IMR-90 (cell line): ENCODE measurements around the gene HMG20A. TPM values are rescaled to one million over a fixed set of nuclear protein-coding genes. Genes with fewer than 3 reads are reported as not detected.
A peak's percentile ranks its signal among the peaks of the same experiment; 100 is the strongest.

ENCODE experiments used
- ATAC-seq: fragments of 200-7000 bp; cut with Tn5 transposase; 2 replicates; pipeline ENCODE4 v1.9.1; 2020; ENCODE audit warnings: low read depth, mild to moderate bottlenecking, moderate library complexity
- BruUV-seq: library from RNA; stranded (reverse); fragments of 400-500 nt; replicated peaks from 2 replicates; lab custom pipeline; 2021; lab: Mats Ljungman, UMichigan
- CTCF ChIA-PET: fragments of 300-600 bp; formaldehyde crosslinking; extraction: SDS; loops from one replicate; lab custom pipeline; 2021; ENCODE audit warnings: antibody characterized with exemption; lab: Yijun Ruan, JAX
- POLR2A ChIA-PET: fragments of 300-600 bp; sonication (Branson Sonifier 250); formaldehyde crosslinking; loops from one replicate; lab custom pipeline; 2022; ENCODE audit warnings: antibody characterized with exemption; ENCODE audit not compliant: unreplicated experiment; lab: Charles Lee
- DNase-seq: peaks from one replicate; pipeline ENCODE4 v3.0.0; 2013
- H2AFZ ChIP-seq: replicated peaks from 2 replicates; pipeline ENCODE3; 2013; ENCODE audit warnings: low read length, mild to moderate bottlenecking; ENCODE audit not compliant: poor library complexity
- H2AK5ac ChIP-seq: 2 replicates; pipeline ENCODE4 v1.6.1; 2013; ENCODE audit warnings: low read depth, low read length, inconsistent platforms
- H2AK9ac ChIP-seq: replicated peaks from 2 replicates; pipeline ENCODE3; 2013; ENCODE audit warnings: mild to moderate bottlenecking, low read depth, low read length, moderate library complexity; ENCODE audit not compliant: poor library complexity
- H2BK120ac ChIP-seq: 2 replicates; pipeline ENCODE4 v1.6.1; 2013; ENCODE audit warnings: low read depth, low read length, inconsistent platforms
- H2BK15ac ChIP-seq: 3 replicates; pipeline ENCODE4 v1.6.1; 2013; ENCODE audit warnings: low read depth, low read length, inconsistent platforms
- H2BK20ac ChIP-seq: 2 replicates; pipeline ENCODE4 v1.6.1; 2013; ENCODE audit warnings: low read depth, mild to moderate bottlenecking, inconsistent platforms, low read length, moderate library complexity
- H2BK5ac ChIP-seq: 2 replicates; pipeline ENCODE4 v1.6.1; 2013; ENCODE audit warnings: mild to moderate bottlenecking, low read depth, low read length, inconsistent platforms; ENCODE audit not compliant: poor library complexity, severe bottlenecking
- H3K14ac ChIP-seq: replicated peaks from 2 replicates; pipeline ENCODE4 v1.6.1; 2013; ENCODE audit warnings: low read depth, low read length, inconsistent platforms
- H3K18ac ChIP-seq: 2 replicates; pipeline ENCODE4 v1.6.1; 2013; ENCODE audit warnings: low read depth, low read length, control low read depth
- H3K23ac ChIP-seq: 2 replicates; pipeline ENCODE4 v1.6.1; 2013; ENCODE audit warnings: low read depth, low read length, inconsistent platforms
- H3K27ac ChIP-seq: 2 replicates; pipeline ENCODE4 v1.5.1; 2013; ENCODE audit warnings: mild to moderate bottlenecking, control low read depth, low read length; ENCODE audit not compliant: insufficient read depth
- H3K27me3 ChIP-seq: 2 replicates; pipeline ENCODE4 v1.6.1; 2013; ENCODE audit warnings: low read length; ENCODE audit not compliant: control insufficient read depth, insufficient read depth
- H3K36me3 ChIP-seq: 2 replicates; pipeline ENCODE4 v1.6.1; 2013; ENCODE audit warnings: low read length, mixed read lengths; ENCODE audit not compliant: control insufficient read depth, insufficient read depth
- H3K4ac ChIP-seq: 2 replicates; pipeline ENCODE4 v1.6.1; 2013; ENCODE audit warnings: low read depth, low read length, inconsistent platforms
- H3K4me1 ChIP-seq: 2 replicates; pipeline ENCODE4 v1.6.1; 2013; ENCODE audit warnings: low read length, mixed read lengths; ENCODE audit not compliant: control insufficient read depth, insufficient read depth
- H3K4me2 ChIP-seq: 2 replicates; pipeline ENCODE4 v1.6.1; 2013; ENCODE audit warnings: low read depth, mild to moderate bottlenecking, control low read depth, low read length, moderate library complexity
- H3K4me3 ChIP-seq: 2 replicates; pipeline ENCODE4 v1.5.1; 2013; ENCODE audit warnings: low read depth, mild to moderate bottlenecking, control low read depth, low read length, moderate library complexity; ENCODE audit not compliant: insufficient read depth
- H3K56ac ChIP-seq: 2 replicates; pipeline ENCODE4 v1.6.1; 2013; ENCODE audit warnings: low read length, inconsistent platforms; ENCODE audit not compliant: insufficient read depth; ENCODE audit errors: extremely low read depth
- H3K79me1 ChIP-seq, 2 experiments: 2 replicates each; pipeline ENCODE4 v1.6.1; 2013; ENCODE audit warnings: low read length in 2 of 2, inconsistent platforms in 1 of 2, low read depth in 1 of 2
- H3K9ac ChIP-seq: 2 replicates; pipeline ENCODE4 v1.6.1; 2013; ENCODE audit warnings: low read depth, low read length, control low read depth
- H3K9me1 ChIP-seq: 2 replicates; pipeline ENCODE4 v1.6.1; 2013; ENCODE audit warnings: low read length, inconsistent platforms; ENCODE audit not compliant: insufficient read depth
- H3K9me3 ChIP-seq: 2 replicates; pipeline ENCODE4 v1.6.1; 2013; ENCODE audit warnings: low read length; ENCODE audit not compliant: control insufficient read depth, insufficient read depth
- H4K20me1 ChIP-seq: 2 replicates; pipeline ENCODE4 v1.6.1; 2013; ENCODE audit warnings: low read length, inconsistent platforms; ENCODE audit not compliant: insufficient read depth
- H4K5ac ChIP-seq: 2 replicates; pipeline ENCODE4 v1.6.1; 2013; ENCODE audit warnings: mild to moderate bottlenecking, low read depth, low read length, control low read depth
- H4K8ac ChIP-seq, 2 experiments: 2 replicates each; pipeline ENCODE4 v1.6.1; 2013; ENCODE audit warnings: low read depth in 2 of 2, low read length in 2 of 2, control low read depth in 1 of 2, inconsistent platforms in 1 of 2
- H4K91ac ChIP-seq: 2 replicates; pipeline ENCODE4 v1.6.1; 2013; ENCODE audit warnings: low read depth, low read length, inconsistent platforms; ENCODE audit not compliant: insufficient read depth
- CHD1 ChIP-seq: IDR thresholded peaks from 2 replicates; pipeline ENCODE4 v1.6.1; 2012; ENCODE audit warnings: low read depth, low read length, improper control_type of control experiment
- CTCF ChIP-seq: conservative IDR thresholded peaks from 2 replicates; pipeline ENCODE4 v1.5.1; 2012; ENCODE audit warnings: mild to moderate bottlenecking, low read depth, low read length, improper control_type of control experiment
- RAD21 ChIP-seq: IDR thresholded peaks from 2 replicates; pipeline ENCODE4 v1.6.1; 2012; ENCODE audit warnings: low read length, improper control_type of control experiment
- RCOR1 ChIP-seq: IDR thresholded peaks from 2 replicates; pipeline ENCODE4 v1.6.1; 2012; ENCODE audit warnings: mild to moderate bottlenecking, low read length, improper control_type of control experiment; ENCODE audit not compliant: insufficient replicate concordance
- RFX5 ChIP-seq: IDR thresholded peaks from 2 replicates; pipeline ENCODE4 v1.8.0; 2012; ENCODE audit warnings: low read depth, mild to moderate bottlenecking, low read length, moderate library complexity
- WGBS, 2 experiments: methylation state at CpG; one replicate each; pipeline versions ENCODE4 v1.1.5 to v1.1.7; 2013; ENCODE audit warnings: missing lambda C conversion rate in 2 of 2; ENCODE audit not compliant: insufficient read length in 1 of 2; ENCODE audit errors: extremely low coverage in 2 of 2; 5-methylcytosine and 5-hydroxymethylcytosine counted together
- dilution Hi-C: fragments of 300-500 bp; cut with HindIII; formaldehyde crosslinking; loops from one replicate; pipeline ENCODE4 v1.14.3; 2018; ENCODE audit warnings: low sequenced_read_pairs; ENCODE audit not compliant: unreplicated experiment
- in situ Hi-C: fragments of 300-500 bp; cut with MboI; formaldehyde crosslinking; loops from 3 replicates; pipeline ENCODE4 v1.14.3; 2019; ENCODE audit warnings: low sequenced_read_pairs, inconsistent platforms, mixed read lengths
- intact Hi-C: fragments of 100-400 bp; cut with micrococcal nuclease; formaldehyde crosslinking; loops from 2 replicates; pipeline ENCODE4 v1.10.0; 2022
- polyA plus RNA-seq, 3 experiments: library from polyadenylated mRNA; depleted of rRNA; stranded (reverse); fragments of >200 nt; gene quantifications; 2 replicates each; pipeline ENCODE4 v1.2.3, GENCODE V29; 2012; ENCODE audit warnings: low replicate concordance in 1 of 3
- total RNA-seq: library from RNA; depleted of rRNA; stranded (reverse); fragments of >200 nt; gene quantifications from 2 replicates; pipeline ENCODE4 v1.2.3, GENCODE V29; 2012
- TF ChIP-seq, protein P1 (sequence below): fragments of 150-350 bp; IDR thresholded peaks from 2 replicates; pipeline ENCODE4 v1.6.1; 2016; ENCODE audit warnings: low read depth, mild to moderate bottlenecking, low read length, moderate library complexity, borderline replicate concordance

HMG20A gene
- total and polyA plus RNA-seq, 2 of the 4 experiments (the other 2 are of a cell fraction): 22.3 to 25.3 TPM

GRCh38 chr15:77494964-77495363, 74.3 kb downstream of the HMG20A start:
- no peak for TF ChIP-seq RAD21
- TF ChIP-seq, protein P1, sequence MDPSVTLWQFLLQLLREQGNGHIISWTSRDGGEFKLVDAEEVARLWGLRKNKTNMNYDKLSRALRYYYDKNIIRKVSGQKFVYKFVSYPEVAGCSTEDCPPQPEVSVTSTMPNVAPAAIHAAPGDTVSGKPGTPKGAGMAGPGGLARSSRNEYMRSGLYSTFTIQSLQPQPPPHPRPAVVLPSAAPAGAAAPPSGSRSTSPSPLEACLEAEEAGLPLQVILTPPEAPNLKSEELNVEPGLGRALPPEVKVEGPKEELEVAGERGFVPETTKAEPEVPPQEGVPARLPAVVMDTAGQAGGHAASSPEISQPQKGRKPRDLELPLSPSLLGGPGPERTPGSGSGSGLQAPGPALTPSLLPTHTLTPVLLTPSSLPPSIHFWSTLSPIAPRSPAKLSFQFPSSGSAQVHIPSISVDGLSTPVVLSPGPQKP: no peak
- TF ChIP-seq CHD1: no peak
- no peak for TF ChIP-seq RCOR1
- no peak for TF ChIP-seq RFX5
- no peak for TF ChIP-seq CTCF
- no peak overlapping the region for H2BK120ac ChIP-seq
- intact Hi-C loops: loop anchor here (5.0 kb wide), 1 partner anchor 38 kb away; no protein-coding TSS in a partner anchor
- BruUV-seq: no TSS peak
- H3K4me1 ChIP-seq: peaks cover 25% of the 10 kb centered on the region
- DNase-seq (no peak), ATAC-seq (no peak)
- peak overlapping the region; percentile 19; the same call in 1 of the 2 replicates for H3K4ac ChIP-seq
- ChIA-PET CTCF (no interaction called here), POLR2A (no interaction called here)
- 100% methylated on average over 3 of the region's 7 CpGs; no CpG with 5 or more reads in 1 of the 2 experiments for WGBS, 2 experiments
- no peak overlapping the region for H3K18ac ChIP-seq
- no peaks in the 10 kb centered on the region for H3K9me3 ChIP-seq
- no peak overlapping the region for H3K9ac ChIP-seq
- H4K8ac ChIP-seq: no peak overlapping the region
- no peaks in the 10 kb centered on the region for H3K27me3 ChIP-seq
- H3K79me1 ChIP-seq: peaks cover 0 to 25% of the 10 kb centered on the region in 2 experiments; a peak in 2 of 4 replicates
- H2AK5ac ChIP-seq: no peak overlapping the region
- 0 out of 3 replicates have a peak overlapping the region, but pooled peaks have one; percentile 15 for H2BK15ac ChIP-seq
- H3K27ac ChIP-seq: no peak overlapping the region
- 0 out of 2 replicates have a peak overlapping the region, but pooled peaks have one; percentile 11 for H4K5ac ChIP-seq
- in situ Hi-C loops: loop anchor here (10.0 kb wide), 1 partner anchor 380 kb away; no protein-coding TSS in a partner anchor
- H2BK5ac ChIP-seq: no peak overlapping the region
- no peak overlapping the region for H2AFZ ChIP-seq
- H3K4me3 ChIP-seq: no peak overlapping the region
- 0 out of 2 replicates have a peak overlapping the region, but pooled peaks have one; percentile 1 for H2BK20ac ChIP-seq
- H4K20me1 ChIP-seq: no peaks in the 10 kb centered on the region
- no peak overlapping the region for H4K91ac ChIP-seq
- H3K56ac ChIP-seq: no peak overlapping the region
- H3K4me2 ChIP-seq: no peak overlapping the region
- dilution Hi-C loops: no loop called here
- H3K23ac ChIP-seq: peak overlapping the region; percentile 31; the same call in 1 of the 2 replicates
- H3K36me3 ChIP-seq: no peaks in the 10 kb centered on the region
- H2AK9ac ChIP-seq: no peak overlapping the region
- H3K9me1 ChIP-seq: peaks cover 12% of the 10 kb centered on the region; the same call in 1 of the 2 replicates
- 0 out of 2 replicates have a peak overlapping the region, but pooled peaks have one; percentile 44 for H3K14ac ChIP-seq
